Skin of body (tissue), 2 donors: Measurements from ENCODE around the gene COL21A1. TPM values are rescaled to one million over a fixed set of nuclear protein-coding genes. Genes with fewer than 3 reads are reported as not detected.

Source experiments
- DNase-seq: peaks from one replicate; lab custom pipeline; 2025; lab: John Stamatoyannopoulos, UW
- total RNA-seq: library from RNA; depleted of rRNA; stranded (reverse); fragments of >200 nt; gene quantifications from one replicate; pipeline ENCODE4 v1.2.3, GENCODE V29; 2014

Gene COL21A1
- total RNA-seq, 1 donor from 2014 or later = 79.8 TPM

DNA sequence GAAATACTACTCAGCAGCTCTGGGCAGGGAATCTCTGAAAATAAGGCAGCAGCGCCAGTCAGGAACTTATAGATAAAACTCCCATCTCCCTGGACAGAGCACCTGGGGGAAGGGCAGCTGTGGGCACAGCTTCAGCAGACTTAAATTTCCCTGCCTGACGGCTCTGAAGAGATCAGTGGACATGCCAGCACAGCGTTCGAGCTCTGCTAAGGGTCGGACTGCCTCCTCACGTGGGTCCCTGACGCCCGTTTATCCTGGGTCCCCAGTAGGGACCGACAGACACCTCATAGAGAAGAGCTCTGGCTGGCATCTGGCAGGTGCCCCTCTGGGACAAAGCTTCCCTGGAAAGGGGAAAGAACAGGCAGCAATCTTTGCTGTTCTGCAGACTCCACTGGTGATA is 59.0 kb downstream of the COL21A1 start:
- no peak for DNase-seq

DNA sequence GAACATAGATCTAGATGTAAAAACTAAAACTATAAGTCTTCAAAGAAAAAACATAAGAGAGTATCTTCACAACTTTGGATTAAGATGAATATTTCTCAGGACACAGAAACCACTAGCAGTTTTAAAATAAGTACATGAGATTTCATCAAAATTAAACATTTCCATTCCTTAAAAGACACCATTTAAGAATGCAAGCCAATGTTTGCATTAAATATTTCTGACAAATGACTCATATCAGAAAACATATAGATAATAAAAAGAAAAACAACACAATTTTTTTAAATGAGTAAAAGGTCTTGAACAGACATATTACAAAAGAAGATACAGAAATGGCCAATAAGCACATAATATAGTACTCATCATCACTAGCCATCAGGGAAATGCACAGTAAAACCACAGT is 59.7 kb downstream of the COL21A1 start:
- DNase-seq = no peak

DNA sequence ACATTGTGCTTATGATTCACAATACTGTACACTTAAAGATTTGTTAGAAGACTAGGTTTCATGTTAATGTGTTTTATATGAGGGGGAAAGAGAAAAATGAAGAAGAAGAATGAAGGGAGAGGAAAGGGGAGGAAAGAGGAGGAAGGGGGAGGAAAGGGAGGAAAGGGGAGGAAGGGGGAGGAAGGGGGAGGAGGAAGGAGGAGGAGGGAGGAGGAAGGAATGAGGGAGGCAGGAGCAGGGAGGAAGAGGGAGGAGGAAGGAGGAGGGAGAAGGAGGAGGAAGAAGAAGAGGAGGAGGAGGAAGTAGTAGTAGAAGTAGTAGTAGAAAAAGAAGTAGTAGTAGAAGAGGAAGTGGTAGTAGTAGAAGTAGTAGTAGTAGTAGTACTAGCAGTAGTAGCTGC is 70.6 kb downstream of the COL21A1 start:
- DNase-seq = no peak

DNA sequence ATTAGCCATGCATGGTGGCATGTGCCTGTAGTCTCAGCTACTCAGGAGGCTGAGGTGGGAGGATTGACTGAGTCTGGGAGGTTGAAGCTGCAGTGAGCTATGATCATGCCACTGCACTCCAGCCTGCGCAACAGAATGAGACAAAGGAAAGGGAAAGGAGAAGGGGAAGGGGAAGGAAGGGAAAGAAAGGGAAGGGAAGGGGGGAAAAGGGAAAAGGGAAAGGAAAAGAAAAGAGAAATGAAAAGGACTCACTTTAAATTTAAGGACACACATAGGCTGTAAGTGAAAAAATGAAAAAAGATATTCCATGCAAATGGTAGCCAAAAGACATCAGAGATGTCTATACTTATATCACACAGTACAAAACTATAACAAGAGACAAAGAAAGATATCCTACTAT is 74.2 kb downstream of the COL21A1 start:
- no peak for DNase-seq

DNA sequence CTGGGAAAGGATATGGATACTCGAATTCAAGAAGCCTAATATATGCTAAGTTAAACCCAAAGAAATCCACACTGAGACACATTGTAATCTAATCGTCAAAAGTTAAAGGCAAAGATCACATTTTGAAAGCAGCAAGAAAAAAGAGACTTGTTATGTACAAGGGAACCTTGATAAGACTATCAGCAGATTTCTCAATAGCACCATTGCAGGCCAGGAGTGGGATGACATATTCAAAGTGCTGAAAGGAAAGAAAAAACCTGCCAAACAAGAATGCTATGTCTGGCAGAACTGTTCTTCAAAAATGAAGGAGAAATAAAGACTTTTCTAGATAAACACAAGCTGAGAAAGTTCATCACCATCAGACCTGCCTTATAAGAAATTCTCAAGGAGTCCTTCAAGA is 75.2 kb downstream of the COL21A1 start:
- DNase-seq = no peak

DNA sequence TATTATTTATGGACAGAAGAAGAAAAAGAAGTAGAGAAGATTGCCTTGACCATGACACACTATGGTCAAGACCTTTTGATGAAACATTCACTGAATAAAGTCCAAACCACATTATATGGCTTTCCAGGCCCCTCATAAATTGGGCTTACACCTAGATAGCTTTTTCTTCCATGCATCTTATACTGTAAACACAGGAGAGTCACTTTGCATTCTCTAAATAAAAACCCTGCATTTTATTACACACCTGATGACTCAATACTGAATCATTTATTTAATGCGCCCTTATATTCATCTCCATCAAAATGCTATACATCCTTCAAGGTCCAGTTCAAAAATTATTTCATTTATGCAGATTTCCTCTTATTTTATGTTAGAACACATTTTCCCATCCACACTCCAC is 78.0 kb downstream of the COL21A1 start:
- no peak for DNase-seq

DNA sequence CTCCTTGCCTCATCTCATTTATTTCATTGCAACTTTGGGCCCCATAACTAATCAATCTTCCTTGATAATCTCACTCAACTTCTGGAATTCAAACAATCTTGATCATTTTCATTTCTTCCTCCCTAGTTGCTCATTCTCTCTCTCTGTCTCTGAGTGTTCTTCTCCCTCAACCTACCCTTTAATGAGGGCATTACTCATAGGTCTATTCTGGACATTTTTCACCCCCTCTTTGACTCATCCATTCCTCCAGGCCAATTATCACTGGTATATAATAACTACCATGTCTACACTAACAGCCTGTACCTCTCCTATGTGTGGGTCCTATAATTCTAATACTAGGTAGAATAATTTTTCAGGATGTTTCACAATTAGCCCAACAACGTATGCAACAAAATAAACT is 78.8 kb downstream of the COL21A1 start:
- DNase-seq = no peak

DNA sequence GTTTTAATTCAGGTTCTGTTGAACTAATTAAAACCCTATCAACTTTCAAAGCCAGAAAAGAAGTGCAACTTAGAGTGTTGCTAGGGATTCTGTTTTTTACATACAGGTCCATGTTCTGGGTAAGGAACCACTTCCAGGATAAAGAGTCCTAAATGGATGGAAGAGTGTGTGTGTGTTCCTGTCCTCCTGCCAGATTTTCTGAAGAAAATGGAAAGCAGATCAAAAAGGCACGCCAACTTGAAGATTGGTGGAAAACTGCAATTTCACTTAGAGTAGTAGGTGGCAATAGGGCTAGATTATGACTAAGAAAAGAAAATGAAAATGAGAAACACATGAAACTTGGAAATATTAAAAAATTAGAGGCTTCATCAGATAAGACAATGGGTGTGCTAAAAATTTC is 85.3 kb downstream of the COL21A1 start:
- no peak for DNase-seq

DNA sequence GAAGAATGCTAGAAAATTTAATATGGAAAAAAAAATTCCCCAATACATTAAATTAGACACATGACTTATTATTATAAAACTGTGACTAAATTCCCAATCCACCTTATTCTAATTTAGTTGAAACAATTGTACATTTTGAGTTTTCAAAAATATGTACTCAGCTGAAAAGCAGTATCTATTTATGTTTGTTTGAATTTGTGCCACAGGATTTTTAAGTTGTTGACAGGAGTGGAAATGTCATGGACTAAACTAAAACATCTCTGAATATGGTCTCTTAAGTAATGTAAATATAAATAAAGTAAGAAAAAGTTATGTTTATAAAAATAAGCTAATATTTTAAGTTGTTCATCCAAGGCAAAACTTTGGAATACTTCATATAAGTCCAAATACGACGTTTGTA is 86.9 kb downstream of the COL21A1 start:
- no peak for DNase-seq

DNA sequence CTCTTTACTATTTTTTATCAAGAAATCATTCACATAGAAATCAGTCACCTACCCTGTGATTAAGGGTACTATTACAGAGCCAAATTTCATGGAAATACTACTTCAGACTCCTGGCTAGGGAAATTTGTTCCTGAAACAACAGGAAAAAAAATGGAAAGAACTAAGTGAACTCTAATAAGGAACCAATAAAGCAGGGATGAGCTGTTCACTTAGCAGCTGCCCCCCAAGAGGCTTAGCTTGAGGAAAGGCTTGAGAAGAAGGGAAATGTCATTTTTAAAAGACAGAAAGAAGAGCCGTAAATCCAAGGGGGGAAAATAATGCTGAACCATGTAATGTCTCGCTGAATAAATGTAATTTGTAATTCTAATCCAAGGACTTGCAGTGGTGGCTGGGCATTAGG is 88.8 kb downstream of the COL21A1 start:
- DNase-seq = no peak

DNA sequence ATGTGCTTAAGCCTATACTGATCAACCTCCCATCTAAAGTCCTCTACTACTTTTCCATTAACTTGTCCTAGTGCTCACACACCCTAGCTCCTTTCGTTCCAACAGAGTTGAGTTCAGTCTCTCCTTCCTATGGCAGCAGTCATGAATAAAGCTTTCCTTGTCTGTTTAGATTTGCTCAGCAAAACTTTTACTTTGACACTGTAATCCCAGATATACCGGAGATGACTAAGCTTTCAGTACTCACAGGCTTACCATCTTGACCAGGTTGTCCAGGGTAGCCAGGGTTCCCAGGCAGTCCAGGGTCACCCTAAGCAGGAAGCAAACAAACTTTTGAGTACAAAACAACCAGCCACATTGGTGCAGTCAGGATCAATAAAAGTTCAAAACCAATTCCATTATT is 90.7 kb downstream of the COL21A1 start:
- DNase-seq = no peak

DNA sequence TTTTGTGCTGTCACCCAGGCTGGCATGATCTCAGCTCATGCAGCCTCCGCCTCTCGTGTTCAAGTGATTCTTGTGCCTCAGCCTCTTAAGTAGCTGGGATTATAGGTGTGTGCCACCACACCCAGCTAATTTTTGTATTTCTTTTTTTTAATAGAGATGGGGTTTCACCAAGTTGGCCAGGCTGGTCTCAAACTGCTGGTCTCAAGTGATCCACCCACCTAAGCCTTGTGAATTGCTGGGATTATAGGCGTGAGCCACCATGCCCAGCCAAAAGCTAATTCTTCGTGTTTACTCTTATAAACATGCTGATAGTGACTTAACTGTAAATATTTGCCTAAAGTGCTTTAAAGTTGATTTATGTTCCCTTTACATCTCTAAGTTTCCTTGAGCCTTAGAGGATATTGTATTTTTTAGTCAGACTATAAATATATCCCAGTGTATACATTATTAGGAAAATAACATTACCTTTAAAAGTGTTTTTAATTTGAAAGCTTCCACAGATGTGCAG is 91.7 kb downstream of the COL21A1 start:
- DNase-seq = no peak

DNA sequence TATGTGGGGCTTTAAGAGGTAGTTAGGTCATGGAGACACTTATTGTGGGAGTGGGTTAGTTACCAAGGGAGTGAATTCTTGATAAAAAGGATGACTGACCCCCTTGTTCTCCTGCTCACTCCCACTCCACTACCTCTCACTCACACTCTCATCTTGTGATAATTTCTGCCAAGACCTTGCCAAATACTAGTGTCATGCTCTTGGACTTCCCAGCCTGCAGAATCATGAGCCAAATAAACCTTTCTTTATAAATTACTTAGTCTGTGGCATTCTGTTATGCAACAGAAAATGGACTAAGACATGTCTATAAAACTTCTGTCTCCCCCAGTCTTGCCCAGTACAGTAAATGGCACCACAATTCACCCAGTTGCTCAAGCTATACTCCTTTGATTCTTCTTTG is 93.3 kb downstream of the COL21A1 start:
- DNase-seq = no peak

DNA sequence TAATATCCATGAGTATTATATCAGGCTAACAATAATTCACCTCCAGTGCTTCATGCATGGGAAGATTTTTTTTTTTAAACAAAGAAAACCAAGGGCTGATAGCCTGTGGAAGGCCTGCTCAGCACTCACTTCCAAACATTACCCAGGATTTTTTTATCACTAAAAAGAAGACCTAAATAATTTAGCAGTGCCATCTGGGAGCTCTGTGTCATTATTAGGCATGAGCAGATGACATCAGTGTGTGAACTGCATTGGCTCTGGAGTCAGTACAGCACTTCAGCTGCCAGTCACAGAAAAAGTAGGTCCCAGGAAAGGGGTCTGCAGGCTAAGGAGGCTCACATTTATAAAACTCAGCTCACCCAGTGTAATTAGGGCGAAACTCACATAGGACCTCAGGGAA is 94.8 kb downstream of the COL21A1 start:
- no peak for DNase-seq

DNA sequence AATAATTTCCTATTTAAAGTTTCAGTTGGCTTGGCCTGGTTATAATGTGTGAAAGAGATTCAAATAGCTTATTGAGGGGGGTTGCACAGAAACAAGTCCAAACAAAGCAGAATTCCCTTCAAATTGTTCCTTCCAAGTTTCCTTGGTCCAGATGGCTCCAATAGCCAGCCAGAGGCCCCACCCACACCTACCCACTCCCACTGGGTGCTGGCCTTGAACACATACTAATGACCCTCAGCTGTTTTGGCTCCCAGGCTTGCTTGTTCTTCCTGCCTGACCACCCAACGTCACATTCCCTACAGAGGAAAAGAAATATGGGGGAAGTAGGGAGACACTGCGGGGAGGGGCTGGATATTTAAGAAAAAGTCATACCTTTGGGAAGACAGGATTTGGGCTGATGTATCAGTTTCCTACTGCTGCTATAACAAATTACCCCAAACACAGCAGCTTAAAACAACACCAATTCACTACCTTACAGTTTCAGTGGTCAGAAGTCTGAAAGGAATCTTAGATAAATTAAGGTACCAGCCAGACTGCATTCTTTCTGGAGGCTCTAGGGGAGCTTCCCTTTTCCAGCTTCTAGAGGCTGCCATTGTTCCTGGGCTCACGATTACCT is 95.7 kb downstream of the COL21A1 start:
- no peak for DNase-seq

DNA sequence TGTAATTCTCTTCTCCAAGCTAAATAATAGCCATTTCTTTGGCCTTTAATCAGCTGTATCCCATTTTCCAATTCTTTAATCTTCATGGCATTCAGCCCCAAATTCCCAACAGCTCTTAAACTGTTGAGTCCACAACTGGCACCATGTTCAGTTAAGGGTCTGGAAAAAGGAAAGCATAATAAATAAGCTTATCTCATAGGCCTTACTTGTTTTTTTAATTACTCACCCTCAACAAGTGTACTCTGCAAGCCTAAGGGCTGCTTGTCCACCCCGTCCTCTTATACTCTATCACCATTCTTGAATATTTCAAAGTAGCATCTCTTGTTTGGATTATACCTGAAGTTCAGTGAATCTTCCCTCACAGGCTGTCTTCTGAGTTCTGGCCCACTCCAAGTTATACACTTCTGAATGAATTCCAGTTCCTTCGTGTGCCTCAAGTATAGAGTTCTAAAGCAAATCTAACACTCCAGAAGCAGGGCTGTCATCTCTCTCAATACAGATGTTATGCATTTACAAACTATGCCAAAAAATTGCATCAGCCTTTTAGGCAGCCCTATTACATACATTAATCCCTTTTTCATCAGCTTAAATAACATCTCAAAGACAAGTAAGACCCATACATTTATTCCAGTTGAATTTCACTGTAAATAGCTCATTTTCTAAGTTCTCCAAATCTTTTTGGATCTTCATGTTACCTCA is 98.7 kb downstream of the COL21A1 start:
- peak; percentile 67 for DNase-seq

DNA sequence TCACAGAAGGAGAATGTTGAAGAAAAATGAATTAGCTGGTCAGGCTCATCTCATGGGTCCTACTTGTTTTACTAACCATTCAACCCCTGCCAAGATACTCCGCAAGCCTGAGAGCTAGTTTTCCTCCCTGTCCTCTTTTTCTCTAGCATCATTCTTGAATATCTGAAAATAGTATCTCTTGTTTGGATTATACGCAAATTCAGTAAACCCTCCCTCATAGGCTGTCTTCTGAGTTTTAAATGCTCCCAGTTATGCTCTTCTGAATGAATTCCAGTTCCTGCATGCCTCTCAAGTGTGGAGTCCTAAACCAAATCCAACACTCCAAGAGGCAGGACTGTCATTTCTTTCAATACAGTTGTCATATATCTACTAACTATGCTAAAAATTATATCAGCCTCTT is 99.6 kb downstream of the COL21A1 start:
- no peak for DNase-seq

DNA sequence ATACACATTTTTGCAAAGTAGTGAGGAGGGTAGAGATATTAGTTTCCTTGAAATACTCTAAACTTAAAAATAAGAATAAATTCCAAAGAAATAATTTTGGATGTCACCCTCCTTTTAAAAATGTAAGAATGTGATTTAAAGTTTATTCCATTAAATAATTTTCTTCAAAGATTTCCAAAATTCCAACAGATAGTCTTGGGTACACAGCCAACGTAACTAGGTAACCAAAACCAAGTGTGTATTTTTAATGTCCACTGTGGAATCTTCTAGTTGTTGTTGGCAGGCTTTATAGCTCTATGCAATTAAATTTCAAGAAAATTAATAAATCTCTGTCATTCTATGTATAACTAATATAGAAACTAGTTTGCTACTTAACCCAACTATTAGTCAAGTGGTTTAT is 101.3 kb downstream of the COL21A1 start:
- no peak for DNase-seq

DNA sequence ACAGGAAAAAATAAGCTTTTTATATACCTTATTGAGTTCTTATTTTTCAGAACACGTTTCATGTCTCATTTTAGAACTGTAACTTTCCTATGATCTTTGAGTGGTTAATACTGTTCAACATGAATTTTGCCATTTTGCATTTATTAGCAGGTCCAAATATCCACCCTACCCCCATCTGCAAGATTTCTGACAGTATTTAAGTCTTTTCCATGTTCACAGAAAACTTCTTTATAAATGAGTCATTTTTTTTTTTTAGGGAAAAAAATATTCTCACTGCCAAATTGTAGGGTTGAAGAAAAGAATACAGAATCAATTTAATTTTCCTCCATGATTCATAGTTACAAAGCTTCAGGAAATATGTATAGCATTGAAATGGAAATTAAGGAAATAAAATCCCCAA is 101.8 kb downstream of the COL21A1 start:
- DNase-seq = no peak

DNA sequence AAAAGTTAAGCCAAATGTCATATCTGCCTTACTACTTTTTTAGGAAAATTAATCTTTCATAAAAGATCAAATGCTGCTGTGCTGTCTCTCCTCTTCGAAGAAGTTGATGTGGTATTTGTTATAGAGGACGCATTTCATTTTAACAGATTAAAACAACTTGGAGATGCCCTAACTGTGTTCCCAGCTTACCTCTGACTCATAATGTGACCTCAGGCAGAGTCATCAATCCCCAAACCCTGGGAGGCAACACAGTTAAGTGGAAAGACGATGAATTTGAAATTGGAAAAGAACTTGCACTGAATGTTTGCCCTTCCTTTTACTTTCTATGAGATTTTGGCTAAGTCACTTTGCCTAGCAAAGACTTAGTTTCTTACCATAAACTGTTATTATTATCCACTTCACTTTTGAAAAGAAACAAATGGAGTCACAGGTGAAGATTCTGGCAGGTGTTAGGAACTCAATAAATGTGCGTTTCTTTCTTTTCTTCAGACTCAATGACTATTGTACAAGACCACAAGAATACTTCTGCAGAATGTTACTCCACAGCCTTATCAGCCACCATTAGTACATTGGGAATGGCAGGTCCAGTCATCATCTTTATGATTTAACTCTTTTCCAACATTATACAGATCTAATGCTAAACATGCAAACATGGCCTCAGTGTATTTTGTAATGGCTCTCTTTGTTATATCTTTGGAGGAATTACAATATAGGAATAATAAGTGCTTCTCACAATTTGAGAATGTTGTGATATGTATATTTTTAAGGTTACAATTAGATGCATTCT is 102.6 kb downstream of the COL21A1 start:
- DNase-seq = no peak

DNA sequence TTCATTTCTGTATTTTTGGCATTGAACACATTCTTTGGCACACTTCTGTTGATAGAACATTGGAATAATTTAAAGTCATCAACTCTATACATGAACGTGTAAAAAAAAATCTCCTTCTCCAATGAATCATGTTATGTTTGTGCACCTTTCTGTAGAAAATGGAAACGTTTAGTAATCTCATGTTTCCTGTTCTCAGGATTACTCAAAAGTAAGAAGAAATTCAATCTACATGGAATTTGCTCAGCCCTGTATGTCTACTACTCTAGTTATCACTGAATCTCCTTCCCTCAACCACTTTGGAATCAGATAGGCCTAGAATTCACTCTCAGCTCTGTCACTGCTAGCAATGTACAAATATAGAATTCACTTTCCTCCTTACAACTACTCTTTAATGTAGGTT is 103.6 kb downstream of the COL21A1 start:
- DNase-seq = no peak

DNA sequence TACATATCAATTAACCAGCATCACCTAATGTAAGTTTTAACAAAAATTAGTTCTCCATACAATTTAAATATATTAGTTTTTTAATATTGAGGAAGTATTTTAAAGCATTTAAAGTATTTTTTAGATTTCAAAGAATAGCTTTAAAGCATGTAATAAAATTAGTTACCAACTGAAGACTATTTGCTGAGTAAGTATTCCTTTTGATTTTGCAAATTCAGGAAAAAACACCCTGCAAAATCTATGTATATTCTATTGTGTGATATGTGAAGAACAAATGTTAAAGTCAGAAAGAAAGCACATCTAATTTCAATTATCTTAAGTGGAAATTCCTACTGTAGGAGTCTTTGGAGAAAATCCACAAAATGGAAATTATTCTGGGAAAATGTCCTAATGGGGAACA is 107.3 kb downstream of the COL21A1 start:
- DNase-seq = no peak

DNA sequence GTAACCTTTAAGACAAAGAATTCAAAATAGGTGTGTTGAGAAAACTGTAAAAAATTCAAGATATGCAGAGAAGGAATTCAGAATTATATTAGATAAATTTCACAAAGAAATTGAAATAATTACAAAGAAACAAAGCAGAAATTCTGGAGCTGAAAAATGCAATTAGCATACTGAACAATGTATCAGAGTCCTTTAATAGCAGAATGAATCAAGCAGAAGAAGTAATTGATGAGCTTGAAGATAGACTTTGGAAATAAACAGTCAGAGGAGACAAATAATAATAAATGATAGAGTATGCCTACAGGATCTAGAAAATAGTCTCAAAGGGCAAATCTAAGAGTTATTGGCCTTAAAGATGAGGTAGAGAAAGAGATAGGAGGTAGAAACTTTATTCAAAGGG is 131.7 kb downstream of the COL21A1 start:
- no peak for DNase-seq
